Neuronal stem cell (in vitro differentiated cells): ENCODE data around the gene CCR6.

Experiments used
- DNase-seq: peaks from one replicate; pipeline ENCODE4 v3.0.0-alpha.2; 2013; ENCODE audit warnings: low spot score
- H2AFZ ChIP-seq: one replicate; pipeline ENCODE4 v1.6.1; 2013; ENCODE audit warnings: mild to moderate bottlenecking, low read length, inconsistent platforms
- H2AK5ac ChIP-seq: 2 replicates; pipeline ENCODE4 v1.6.1; 2013; ENCODE audit warnings: low read depth, mild to moderate bottlenecking, inconsistent platforms, low read length, moderate library complexity, mixed read lengths
- H2BK120ac ChIP-seq: 2 replicates; pipeline ENCODE4 v1.6.1; 2013; ENCODE audit warnings: low read depth, mild to moderate bottlenecking, inconsistent platforms, low read length, moderate library complexity, mixed read lengths
- H2BK12ac ChIP-seq: one replicate; pipeline ENCODE4 v1.6.1; 2013; ENCODE audit warnings: low read length, inconsistent platforms
- H2BK15ac ChIP-seq: 2 replicates; pipeline ENCODE4 v1.6.1; 2013; ENCODE audit warnings: mild to moderate bottlenecking, low read length, inconsistent platforms, mixed read lengths
- H2BK5ac ChIP-seq: one replicate; pipeline ENCODE4 v1.6.1; 2013; ENCODE audit warnings: inconsistent platforms, mild to moderate bottlenecking, low read length, moderate library complexity
- H3K14ac ChIP-seq: one replicate; pipeline ENCODE4 v1.6.1; 2013; ENCODE audit warnings: low read length, inconsistent platforms
- H3K18ac ChIP-seq: 2 replicates; pipeline ENCODE4 v1.6.1; 2013; ENCODE audit warnings: low read length, inconsistent platforms
- H3K23ac ChIP-seq: 2 replicates; pipeline ENCODE4 v1.6.1; 2013; ENCODE audit warnings: low read depth, mild to moderate bottlenecking, mixed read lengths, low read length, inconsistent platforms; ENCODE audit not compliant: poor library complexity
- H3K27ac ChIP-seq: replicated peaks from 3 replicates; pipeline ENCODE4 v1.5.1; 2013; ENCODE audit warnings: low read length, inconsistent platforms
- H3K27me3 ChIP-seq, 3 experiments: 2 replicates each; pipeline ENCODE4 v1.6.1; 2013; ENCODE audit warnings: low read length in 3 of 3, mild to moderate bottlenecking in 2 of 3, inconsistent platforms in 1 of 3, low read depth in 1 of 3, mixed read lengths in 1 of 3, moderate library complexity in 1 of 3; ENCODE audit not compliant: control insufficient read depth in 3 of 3, insufficient read depth in 3 of 3
- H3K36me3 ChIP-seq, 2 donors: replicated peaks in 1 of 2; 2 replicates each; pipeline ENCODE4 v1.6.1; 2013; ENCODE audit warnings: low read length in 2 of 2; ENCODE audit not compliant: control insufficient read depth in 2 of 2, insufficient read depth in 2 of 2
- H3K4ac ChIP-seq: 2 replicates; pipeline ENCODE4 v1.6.1; 2013; ENCODE audit warnings: inconsistent platforms, mild to moderate bottlenecking, low read length, moderate library complexity
- H3K4me1 ChIP-seq, 2 donors: 1 replicate in 1 of 2; 2 replicates in 1 of 2; pipeline ENCODE4 v1.6.1; 2013; ENCODE audit warnings: low read length in 2 of 2, low read depth in 1 of 2; ENCODE audit not compliant: control insufficient read depth in 2 of 2, insufficient read depth in 1 of 2
- H3K4me2 ChIP-seq: one replicate; pipeline ENCODE4 v1.6.1; 2013; ENCODE audit warnings: mild to moderate bottlenecking, low read length, inconsistent platforms; ENCODE audit not compliant: insufficient read depth, poor library complexity, severe bottlenecking
- H3K4me3 ChIP-seq, 2 donors: 2 replicates each; pipeline ENCODE4 v1.5.1; 2013; ENCODE audit warnings: low read length in 2 of 2, mild to moderate bottlenecking in 2 of 2, inconsistent platforms in 1 of 2, moderate library complexity in 1 of 2
- H3K79me1 ChIP-seq: one replicate; pipeline ENCODE4 v1.6.1; 2013; ENCODE audit warnings: low read depth, mild to moderate bottlenecking, inconsistent platforms, low read length, moderate library complexity
- H3K9ac ChIP-seq: one replicate; pipeline ENCODE4 v1.6.1; 2013; ENCODE audit warnings: mild to moderate bottlenecking, low read depth, low read length, inconsistent platforms; ENCODE audit not compliant: poor library complexity
- H3K9me3 ChIP-seq, 2 donors: replicated peaks in 1 of 2; 2 replicates each; pipeline versions ENCODE3 to v1.6.1; 2013; ENCODE audit warnings: low read length in 2 of 2, mild to moderate bottlenecking in 2 of 2, inconsistent platforms in 1 of 2, low read depth in 1 of 2, mixed read lengths in 1 of 2, moderate library complexity in 1 of 2; ENCODE audit not compliant: control insufficient read depth in 2 of 2, insufficient read depth in 1 of 2
- H4K8ac ChIP-seq: one replicate; pipeline ENCODE4 v1.6.1; 2013; ENCODE audit warnings: low read depth, mild to moderate bottlenecking, inconsistent platforms, low read length, moderate library complexity
- H4K91ac ChIP-seq: one replicate; pipeline ENCODE4 v1.6.1; 2013; ENCODE audit warnings: low read length, low read depth, mild to moderate bottlenecking, inconsistent platforms; ENCODE audit not compliant: poor library complexity
- WGBS, 2 donors: extraction: QIAGEN DNeasy Blood & Tissue Kit; methylation state at CpG; one replicate each; pipeline ENCODE4 v1.1.7; 2013; ENCODE audit warnings: missing lambda C conversion rate in 2 of 2, mixed read lengths in 1 of 2; ENCODE audit not compliant: insufficient read length in 2 of 2, insufficient replicate concordance in 1 of 2; ENCODE audit errors: extremely low coverage in 2 of 2; 5-methylcytosine and 5-hydroxymethylcytosine counted together

The CCR6 gene

GRCh38 chr6:167090171-167090570, 32.7 kb upstream of the CCR6 start:
- H3K27me3 ChIP-seq, result no peaks in the 10 kb centered on the region
- no peak overlapping the region for H3K23ac ChIP-seq
- H3K4ac ChIP-seq, result no peak overlapping the region
- DNase-seq, result no peak
- H2BK5ac ChIP-seq, result no peak overlapping the region
- H4K8ac ChIP-seq, result no peak overlapping the region
- no peak overlapping the region for H3K4me2 ChIP-seq
- H2BK120ac ChIP-seq, result no peak overlapping the region
- peaks cover 1 to 13% of the 10 kb centered on the region in 2 donors for H3K9me3 ChIP-seq
- no peak overlapping the region for H4K91ac ChIP-seq
- H3K79me1 ChIP-seq, result no peaks in the 10 kb centered on the region
- no peak overlapping the region for H2BK12ac ChIP-seq
- H2AK5ac ChIP-seq, result peak overlapping the region; percentile 22
- H3K18ac ChIP-seq, result no peak overlapping the region
- WGBS, 2 donors, result no CpG with 5 or more reads among the region's 4 CpGs
- no peak overlapping the region for H3K9ac ChIP-seq
- H2AFZ ChIP-seq, result no peak overlapping the region
- H3K4me1 ChIP-seq, result peaks cover 4 to 7% of the 10 kb centered on the region in 2 donors
- no peak overlapping the region for H3K27ac ChIP-seq
- H2BK15ac ChIP-seq, result no peak overlapping the region
- no peak overlapping the region for H3K14ac ChIP-seq
- no peak overlapping the region for H3K4me3 ChIP-seq
- H3K36me3 ChIP-seq, result no peaks in the 10 kb centered on the region

DNA sequence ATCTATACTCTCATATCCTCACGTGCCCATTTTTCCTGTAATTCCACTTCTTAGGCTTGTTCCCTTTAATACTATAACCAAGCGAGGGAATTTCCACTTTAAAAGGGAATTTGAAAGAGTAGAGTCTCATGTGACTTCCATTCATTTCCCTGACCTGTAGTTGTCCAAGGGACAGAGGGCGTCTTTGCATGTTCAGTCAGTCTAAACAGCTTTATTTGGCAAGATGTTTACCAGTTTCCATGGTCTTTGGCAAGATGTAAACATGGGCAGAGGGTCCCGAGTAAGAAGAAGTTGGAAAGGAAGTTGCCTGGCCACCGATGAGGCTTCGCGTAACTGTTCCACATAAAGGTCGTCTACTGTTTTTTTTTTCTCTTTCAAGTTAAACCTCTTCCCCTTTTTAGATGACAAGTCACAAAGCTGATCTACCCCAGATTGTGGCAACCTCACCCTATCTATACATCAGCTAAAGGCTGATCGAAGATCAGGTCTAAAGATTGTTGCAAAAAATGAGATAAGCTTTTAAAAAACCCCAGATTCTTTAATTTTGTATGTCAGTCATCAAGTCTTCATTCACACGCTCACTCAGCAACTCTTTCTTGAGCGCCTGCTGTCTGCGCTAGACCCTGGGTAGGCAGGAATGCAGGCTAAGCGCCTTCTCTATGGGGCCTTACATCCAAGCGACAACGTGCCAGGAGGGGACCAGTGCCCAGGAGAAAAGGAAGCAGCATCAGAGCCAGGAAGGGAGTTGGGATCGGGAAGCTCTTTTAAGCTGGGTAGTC, 31.7 kb upstream of the CCR6 start:
- H3K14ac ChIP-seq, result no peak overlapping the region
- H3K4me1 ChIP-seq, result peaks cover 5 to 7% of the 10 kb centered on the region in 2 donors
- H3K27ac ChIP-seq, result no peak overlapping the region
- H2BK120ac ChIP-seq, result no peak overlapping the region
- no peaks in the 10 kb centered on the region for H3K36me3 ChIP-seq
- H3K4me3 ChIP-seq, result no peak overlapping the region
- no peak overlapping the region for H2BK12ac ChIP-seq
- H4K91ac ChIP-seq, result no peak overlapping the region
- no peak overlapping the region for H3K9ac ChIP-seq
- peaks cover 1 to 13% of the 10 kb centered on the region in 2 donors for H3K9me3 ChIP-seq
- no CpG with 5 or more reads among the region's 16 CpGs for WGBS, 2 donors
- H2AK5ac ChIP-seq, result no peak overlapping the region
- H3K4ac ChIP-seq, result no peak overlapping the region
- H3K23ac ChIP-seq, result no peak overlapping the region
- H2BK5ac ChIP-seq, result no peak overlapping the region
- no peaks in the 10 kb centered on the region for H3K27me3 ChIP-seq
- no peak overlapping the region for H2AFZ ChIP-seq
- H2BK15ac ChIP-seq, result no peak overlapping the region
- no peak overlapping the region for H3K4me2 ChIP-seq
- H4K8ac ChIP-seq, result no peak overlapping the region
- DNase-seq, result no peak
- H3K79me1 ChIP-seq, result no peaks in the 10 kb centered on the region
- no peak overlapping the region for H3K18ac ChIP-seq

DNA sequence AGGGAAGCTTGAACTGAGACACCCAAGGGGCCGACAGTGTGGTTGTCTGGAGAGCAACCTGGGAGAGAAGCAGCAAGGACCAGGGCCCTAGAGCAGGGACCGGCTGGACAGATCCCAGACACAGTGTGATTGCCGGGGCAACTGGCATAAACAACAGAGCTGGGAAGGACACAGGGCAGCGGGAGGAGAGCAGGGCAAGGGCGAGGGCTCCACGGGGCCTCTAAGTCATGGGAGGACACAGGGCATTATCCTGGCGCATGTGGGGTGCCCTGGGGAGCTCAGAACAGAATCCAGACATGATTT, 31.1 kb upstream of the CCR6 start:
- no peak overlapping the region for H3K4ac ChIP-seq
- no peak for DNase-seq
- H3K9me3 ChIP-seq, result peaks cover 1 to 11% of the 10 kb centered on the region in 2 donors
- peak overlapping the region; percentile 38 for H3K18ac ChIP-seq
- WGBS, 2 donors, result no CpG with 5 or more reads among the region's 7 CpGs
- H3K14ac ChIP-seq, result no peak overlapping the region
- no peak overlapping the region for H3K4me2 ChIP-seq
- no peak overlapping the region for H2BK15ac ChIP-seq
- no peak overlapping the region for H3K23ac ChIP-seq
- H2AFZ ChIP-seq, result no peak overlapping the region
- no peak overlapping the region for H3K4me3 ChIP-seq
- no peak overlapping the region for H2AK5ac ChIP-seq
- no peak overlapping the region for H2BK120ac ChIP-seq
- peaks cover 5 to 7% of the 10 kb centered on the region in 2 donors for H3K4me1 ChIP-seq
- H2BK5ac ChIP-seq, result no peak overlapping the region
- H3K36me3 ChIP-seq, result no peaks in the 10 kb centered on the region
- H3K27me3 ChIP-seq, result no peaks in the 10 kb centered on the region
- no peak overlapping the region for H3K9ac ChIP-seq
- H4K91ac ChIP-seq, result no peak overlapping the region
- H3K79me1 ChIP-seq, result no peaks in the 10 kb centered on the region
- H2BK12ac ChIP-seq, result no peak overlapping the region
- H3K27ac ChIP-seq, result no peak overlapping the region
- H4K8ac ChIP-seq, result no peak overlapping the region

DNA sequence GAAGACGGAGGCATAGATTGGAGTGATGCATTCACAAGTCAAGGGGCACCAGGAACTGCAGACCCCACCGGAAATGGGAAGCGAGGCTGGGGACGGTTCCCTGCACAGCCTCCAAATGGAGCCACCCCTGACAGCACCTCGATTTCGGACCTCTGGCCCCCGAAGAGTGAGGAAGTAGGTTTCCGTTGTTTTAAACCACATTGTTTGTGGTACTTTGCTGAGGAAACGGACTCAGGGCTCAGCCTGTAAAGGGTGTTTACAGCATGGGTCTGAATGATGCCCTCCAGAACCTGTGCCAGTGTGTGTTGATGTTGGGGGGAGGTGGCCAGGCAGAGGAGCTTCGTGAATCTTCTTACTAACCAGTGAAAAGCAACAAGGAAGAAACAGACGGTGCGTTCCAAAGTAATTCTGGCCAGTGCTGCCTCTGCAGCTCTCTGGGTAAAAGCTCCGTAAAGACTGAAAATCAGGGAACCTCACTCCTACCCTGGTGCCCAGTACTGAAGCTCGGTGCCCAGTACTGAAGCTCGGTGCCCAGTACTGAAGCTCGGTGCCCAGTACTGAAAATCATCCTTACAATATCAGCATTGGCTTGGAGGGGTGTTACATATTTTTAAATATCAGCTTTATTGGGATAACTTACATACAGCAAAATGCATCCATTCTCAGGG, 30.1 kb upstream of the CCR6 start:
- no peak overlapping the region for H2BK120ac ChIP-seq
- H3K4me1 ChIP-seq, result peaks cover 5 to 7% of the 10 kb centered on the region in 2 donors
- H3K4me2 ChIP-seq, result no peak overlapping the region
- no peaks in the 10 kb centered on the region for H3K36me3 ChIP-seq
- H3K23ac ChIP-seq, result no peak overlapping the region
- peak overlapping the region; percentile 43 for H2BK5ac ChIP-seq
- H2BK12ac ChIP-seq, result no peak overlapping the region
- no peak overlapping the region for H3K27ac ChIP-seq
- no peak overlapping the region for H3K4ac ChIP-seq
- H3K4me3 ChIP-seq, result no peak overlapping the region
- H4K91ac ChIP-seq, result no peak overlapping the region
- no CpG with 5 or more reads among the region's 16 CpGs for WGBS, 2 donors
- H4K8ac ChIP-seq, result no peak overlapping the region
- H3K9me3 ChIP-seq, result peaks cover 1 to 6% of the 10 kb centered on the region in 2 donors
- no peak overlapping the region for H3K9ac ChIP-seq
- DNase-seq, result no peak
- H3K27me3 ChIP-seq, result no peaks in the 10 kb centered on the region
- no peaks in the 10 kb centered on the region for H3K79me1 ChIP-seq
- H3K18ac ChIP-seq, result peak overlapping the region; percentile 29
- H3K14ac ChIP-seq, result no peak overlapping the region
- no peak overlapping the region for H2BK15ac ChIP-seq
- no peak overlapping the region for H2AFZ ChIP-seq
- no peak overlapping the region for H2AK5ac ChIP-seq
